GM18868 (cell line): ENCODE measurements around the gene AADACL4.
"Not testable (repeated sequence)": the region's sequence is repeated elsewhere in the genome, so short reads cannot be mapped to it uniquely, and the experiment has no call there.

Source experiments
- ATAC-seq: cut with Tn5 transposase; IDR thresholded peaks from one replicate; pipeline ENCODE4 v1.9.1; 2021; ENCODE audit warnings: mild to moderate bottlenecking, moderate library complexity; ENCODE audit not compliant: unreplicated experiment

Gene AADACL4

DNA sequence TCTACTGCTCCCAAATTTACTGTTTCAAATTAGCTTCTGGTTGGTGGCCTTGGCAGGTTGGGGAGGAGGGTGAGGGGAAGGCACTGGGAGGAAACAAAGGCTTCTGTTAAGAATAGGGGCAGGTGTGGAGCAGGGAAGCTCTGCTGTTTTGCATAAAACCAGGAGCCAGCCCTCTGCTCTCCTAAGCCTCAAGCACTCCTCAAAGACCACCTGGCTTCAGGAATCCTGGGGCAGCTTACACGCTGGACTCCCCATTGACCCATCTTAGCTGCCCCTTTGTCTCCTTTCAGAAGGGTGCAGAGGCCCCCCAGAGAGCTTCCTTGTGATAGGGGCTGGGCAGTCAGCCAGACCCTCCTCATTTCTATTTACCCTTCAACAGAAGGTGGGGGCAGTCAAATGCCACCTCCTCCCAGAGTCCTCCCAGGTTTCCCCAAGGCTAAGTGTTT is 14.4 kb upstream of the AADACL4 start:
- ATAC-seq: no peak

DNA sequence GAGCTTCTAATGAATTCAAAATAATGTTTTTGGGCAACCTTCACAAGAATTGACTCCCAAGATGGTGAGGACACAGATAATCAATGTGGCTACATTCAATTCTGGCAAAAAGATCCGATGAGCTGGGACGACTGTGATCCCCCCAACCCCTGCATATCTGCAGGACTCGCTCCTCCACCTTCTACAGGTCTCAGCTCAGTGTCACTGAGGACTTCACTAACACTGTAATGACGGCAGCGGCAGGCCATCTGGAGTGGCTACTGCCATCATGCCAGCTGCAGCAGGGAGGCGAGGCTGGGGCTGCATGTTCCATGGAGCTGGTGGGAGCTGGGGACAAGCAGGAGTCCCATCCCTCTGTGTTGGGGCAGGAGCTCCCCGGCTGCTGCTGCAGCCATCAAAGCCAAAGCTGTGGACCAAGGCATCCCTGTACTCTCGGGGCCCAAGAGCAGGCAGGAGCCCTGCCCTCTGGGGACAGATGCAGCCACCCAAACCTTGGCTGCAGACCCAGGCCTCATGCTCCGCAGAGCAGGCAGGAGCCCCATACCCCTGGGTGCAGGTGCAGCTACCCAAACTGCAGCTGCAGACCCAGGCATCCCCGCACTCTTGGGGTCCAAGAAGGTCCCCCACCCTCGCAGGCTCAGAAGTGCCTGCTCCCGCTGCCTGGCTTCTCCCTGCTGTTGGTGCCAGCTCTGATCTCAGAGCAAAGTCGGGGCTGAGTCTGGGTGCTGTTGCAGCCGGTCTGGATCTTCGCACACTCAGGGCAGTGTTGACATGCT is 13.7 kb upstream of the AADACL4 start:
- ATAC-seq: no peak

DNA sequence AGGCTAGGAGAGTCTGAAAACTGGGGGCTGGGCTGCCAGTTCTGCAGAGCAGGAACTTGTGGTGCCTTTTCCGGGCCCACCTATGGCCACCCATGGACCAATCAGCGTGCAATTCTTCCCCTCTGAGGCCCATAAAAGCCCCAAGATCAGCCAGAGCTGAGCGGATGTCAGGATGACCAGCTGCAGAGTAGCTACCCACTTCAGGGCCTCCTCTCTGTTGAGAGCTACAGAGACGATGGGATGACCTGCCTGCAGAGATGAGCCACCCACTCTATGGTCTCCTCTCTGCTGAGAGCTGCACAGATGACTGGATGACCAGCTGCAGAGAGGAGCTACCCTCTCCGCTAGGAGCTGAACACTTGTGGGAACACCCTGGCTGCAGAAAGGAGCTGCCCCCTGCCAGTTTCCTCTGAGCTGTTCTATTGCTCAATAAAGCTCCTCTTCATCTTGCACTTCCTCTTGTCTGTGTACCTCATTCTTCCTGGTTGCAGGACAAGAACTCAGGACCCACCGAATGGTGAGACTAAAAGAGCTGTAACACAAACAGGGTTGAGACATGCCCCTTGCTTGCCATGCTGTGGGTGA is 12.8 kb upstream of the AADACL4 start:
- ATAC-seq: no peak

DNA sequence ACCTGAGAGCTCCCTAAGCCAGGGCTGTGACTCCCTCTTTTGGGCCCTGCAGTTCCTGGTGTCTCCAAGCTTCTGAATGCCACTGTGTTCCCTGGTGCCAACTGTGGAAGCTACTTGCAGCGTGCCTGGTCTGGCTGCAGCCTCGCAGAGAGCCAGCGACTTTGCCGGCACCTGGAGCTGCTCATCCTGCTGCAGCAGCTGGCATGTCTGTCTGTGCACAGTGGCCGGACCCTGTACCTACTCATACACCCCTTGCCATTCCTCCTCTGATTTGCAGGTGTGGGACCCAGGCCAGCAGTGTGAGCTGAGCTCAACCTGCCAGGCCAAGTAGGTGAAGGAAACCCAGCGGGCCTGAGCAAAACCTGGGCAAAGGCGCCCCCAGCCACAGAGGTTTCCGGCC is 12.3 kb upstream of the AADACL4 start:
- no peak for ATAC-seq

DNA sequence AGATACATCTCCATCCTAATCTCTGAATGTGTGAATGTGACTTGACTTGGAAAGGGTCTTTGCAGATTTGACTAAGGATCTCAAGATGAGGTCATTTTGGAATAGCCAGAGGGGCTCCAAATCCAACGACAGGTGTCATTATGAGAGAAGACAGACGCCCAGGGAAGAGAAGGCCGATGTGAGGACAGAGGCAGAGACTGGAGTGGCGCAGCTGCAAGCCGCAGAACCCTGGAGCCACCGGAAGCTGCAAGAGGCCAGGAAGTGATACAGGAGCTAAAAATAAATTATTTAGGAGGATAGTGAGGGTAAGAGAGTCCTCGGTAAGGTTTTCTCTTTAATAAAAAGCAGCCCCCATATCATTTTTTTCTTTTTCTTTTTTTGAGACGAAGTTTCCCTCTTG is 9.7 kb upstream of the AADACL4 start:
- ATAC-seq: no peak

GRCh38 chr1:12634696-12635202 is 9.1 kb upstream of the AADACL4 start:
- no peak for ATAC-seq

DNA sequence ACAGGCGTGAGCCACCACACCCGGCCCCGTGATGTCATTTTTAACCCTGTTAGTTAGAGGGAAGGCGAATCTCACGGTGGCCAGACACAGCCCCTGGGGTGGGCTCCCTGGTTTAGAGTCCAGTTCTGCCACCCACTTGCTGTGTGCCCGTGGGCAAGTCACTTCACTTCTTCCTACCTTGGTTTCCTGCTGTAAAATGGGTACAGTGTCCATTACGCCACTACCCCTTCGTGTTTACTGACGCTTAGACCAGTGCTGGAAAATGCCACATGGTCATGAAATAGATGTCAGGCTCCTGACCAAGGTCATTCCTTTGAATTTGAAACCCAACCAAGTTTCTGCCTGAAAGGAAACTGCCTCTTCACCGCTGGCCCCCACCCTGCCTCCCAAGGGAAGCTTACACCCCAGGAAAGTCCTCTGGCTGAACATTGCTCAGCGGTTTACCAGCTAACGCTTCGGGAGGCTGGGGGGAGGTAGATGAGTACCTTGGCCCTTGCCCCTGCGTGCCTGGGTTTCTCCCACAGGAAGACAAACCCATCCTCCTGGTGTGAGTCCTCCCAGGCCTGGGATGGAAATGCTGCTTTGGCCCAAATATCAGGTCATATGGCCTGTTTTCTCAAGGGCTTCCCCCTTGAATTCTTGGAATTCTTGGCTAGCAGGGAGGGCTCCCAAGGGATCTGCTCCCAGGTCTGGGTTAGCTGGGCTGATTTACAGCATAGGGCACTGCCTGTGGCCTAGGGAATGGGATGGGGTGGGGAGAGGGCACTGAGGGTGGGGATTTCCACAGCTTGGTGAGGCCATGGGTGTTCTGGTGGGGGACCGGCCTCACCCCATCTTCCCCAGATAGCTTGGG is 7.6 kb upstream of the AADACL4 start:
- no peak for ATAC-seq

GRCh38 chr1:12637693-12638092 is 6.2 kb upstream of the AADACL4 start:
- no peak for ATAC-seq

- ATAC-seq: no peak
Observed at GRCh38 chr1:12640237-12640957, 3.5 kb upstream of the AADACL4 start.

- no peak for ATAC-seq
Observed at GRCh38 chr1:12640958-12641272, 3.0 kb upstream of the AADACL4 start.

- ATAC-seq: no peak
Observed at GRCh38 chr1:12643079-12643478, 806 bp upstream of the AADACL4 start.

DNA sequence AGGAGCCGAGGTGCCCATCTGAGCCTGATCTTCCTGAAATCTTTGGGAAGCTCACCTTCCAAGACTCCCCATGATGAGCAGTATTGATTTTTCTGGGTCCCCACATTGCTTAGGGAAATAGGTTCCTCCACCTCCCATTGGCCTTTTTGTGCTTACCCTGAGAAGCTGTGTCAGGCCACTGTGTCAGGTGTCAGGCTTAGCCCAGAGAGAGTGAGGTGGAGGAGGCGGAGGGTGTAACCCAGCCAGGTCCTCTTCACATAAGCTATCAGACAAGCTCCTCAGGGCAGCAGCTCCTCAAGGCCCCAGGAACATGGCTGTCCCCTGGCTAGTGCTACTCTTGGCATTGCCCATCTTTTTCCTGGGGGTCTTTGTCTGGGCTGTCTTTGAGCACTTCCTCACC is 352 bp downstream of the AADACL4 start:
- ATAC-seq: no peak

DNA sequence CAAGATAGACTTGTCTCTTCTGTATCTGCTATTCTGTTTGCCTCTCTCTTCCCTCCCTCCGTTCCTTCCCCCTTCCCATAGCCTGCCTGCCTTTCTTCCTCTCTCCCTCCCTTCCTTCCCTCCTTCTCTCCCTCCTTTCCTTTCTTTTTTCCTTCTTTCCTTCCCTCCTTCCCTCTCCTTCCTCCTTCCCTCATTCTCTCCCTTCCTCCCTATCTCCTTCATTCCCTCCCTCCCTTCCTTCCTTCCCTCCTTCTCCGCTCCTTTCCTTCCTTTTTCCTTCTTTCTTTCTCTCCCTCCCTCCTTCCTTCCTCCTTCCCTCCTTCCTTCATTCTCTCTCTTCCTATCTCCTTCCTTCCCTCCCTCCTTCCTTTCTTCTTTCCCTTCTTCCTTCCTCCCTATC is 944 bp downstream of the AADACL4 start:
- ATAC-seq: no peak

DNA sequence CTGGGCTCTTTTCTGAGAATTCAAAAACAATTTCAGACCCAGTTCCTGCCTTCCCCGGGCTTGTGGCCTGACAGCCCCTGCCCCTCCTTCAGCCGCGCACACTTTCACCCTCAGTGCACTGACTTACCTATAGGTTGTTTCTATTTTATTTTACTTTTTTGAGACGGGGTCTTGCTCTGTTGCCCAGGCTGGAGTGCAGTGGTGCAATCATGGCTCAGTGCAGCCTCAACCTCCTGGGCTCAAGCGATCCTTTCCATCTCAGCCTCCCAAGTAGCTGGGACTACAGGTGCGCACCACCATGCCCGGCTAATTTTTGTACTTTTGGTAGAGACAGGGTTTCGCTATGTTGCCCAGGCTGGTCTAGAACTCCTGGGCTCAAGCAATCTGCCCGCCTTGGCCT is 1.5 kb downstream of the AADACL4 start:
- ATAC-seq: not testable (repeated sequence)

- no peak for ATAC-seq
Observed at GRCh38 chr1:12648741-12649140, 4.9 kb downstream of the AADACL4 start.

GRCh38 chr1:12649971-12650421 is 6.1 kb downstream of the AADACL4 start:
- ATAC-seq: no peak

GRCh38 chr1:12654004-12654567 is 10.2 kb downstream of the AADACL4 start:
- ATAC-seq: no peak

DNA sequence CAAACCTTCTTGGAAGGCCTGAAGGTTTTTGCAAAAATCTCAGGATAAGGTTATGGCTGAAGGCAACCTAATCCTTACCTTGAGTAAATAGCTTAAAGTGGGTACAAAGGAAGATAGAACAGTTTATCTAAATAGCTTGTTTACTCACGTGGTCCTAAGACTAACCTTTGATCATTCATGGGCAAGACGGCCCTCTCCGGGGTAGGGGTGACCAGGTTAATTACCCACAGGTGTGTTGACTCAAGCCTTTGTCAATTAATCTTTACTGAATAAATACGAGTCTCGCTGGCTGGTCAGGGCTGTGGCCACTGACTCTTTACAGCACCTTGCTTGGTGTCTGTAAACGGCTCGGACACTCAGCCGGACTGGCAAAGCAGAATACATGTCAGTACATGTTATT is 10.8 kb downstream of the AADACL4 start:
- no peak for ATAC-seq

GRCh38 chr1:12656575-12656974 is 12.7 kb downstream of the AADACL4 start:
- no peak for ATAC-seq

DNA sequence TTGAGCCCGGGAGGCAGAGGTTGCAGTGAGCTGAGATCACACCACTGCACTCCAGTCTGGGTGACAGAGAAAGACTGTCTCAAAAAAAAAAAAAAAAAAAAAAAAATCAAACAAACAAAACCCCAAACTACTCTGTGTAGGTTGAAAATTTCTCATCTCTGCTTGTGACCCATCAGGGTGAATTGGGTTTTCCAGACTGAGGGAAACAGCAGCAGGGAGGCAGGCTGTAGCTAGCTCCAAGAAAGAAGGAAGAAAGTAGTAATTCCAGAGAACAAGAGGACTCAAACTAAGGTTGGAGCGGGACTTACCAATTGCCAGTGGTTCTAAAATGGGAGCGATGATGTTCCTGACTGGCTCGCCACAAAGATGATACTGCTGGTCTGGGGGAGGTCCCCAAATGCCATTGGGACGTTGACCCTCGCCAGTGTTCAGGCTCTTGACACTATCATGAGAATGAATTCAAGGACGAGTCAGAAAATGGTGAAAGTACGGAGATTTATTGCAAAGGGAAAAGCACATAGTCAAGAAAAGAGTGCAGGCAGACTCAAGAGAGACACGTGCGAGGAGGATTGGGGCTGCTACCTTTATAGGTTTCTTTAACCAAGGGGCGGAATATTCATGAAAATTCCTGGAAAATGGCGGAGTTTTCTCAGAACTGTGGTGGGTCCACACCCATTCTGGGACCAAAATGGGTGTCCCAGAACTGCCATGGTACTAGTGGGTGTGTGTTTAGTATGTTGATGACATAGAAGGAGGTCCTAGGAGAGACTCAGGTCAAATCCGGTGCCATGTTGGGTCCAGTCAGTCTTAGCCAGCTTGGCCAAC is 13.4 kb downstream of the AADACL4 start:
- no peak for ATAC-seq
